Head of caudate nucleus (tissue), 42 donors: Measurements from ENCODE around the gene LRRC15.

Experiments used
- DNase-seq, 42 donors: peaks; one replicate each; pipeline versions ENCODE4 v3.0.0 to v3.0.0-alpha.2; 2020 to 2021; ENCODE audit warnings: mixed read lengths in 7 of 42
- intact Hi-C: fragments of 100-400 bp; cut with DNase I; formaldehyde crosslinking; loops from one replicate; pipeline ENCODE4 v1.15.0; 2022

The LRRC15 gene

DNA sequence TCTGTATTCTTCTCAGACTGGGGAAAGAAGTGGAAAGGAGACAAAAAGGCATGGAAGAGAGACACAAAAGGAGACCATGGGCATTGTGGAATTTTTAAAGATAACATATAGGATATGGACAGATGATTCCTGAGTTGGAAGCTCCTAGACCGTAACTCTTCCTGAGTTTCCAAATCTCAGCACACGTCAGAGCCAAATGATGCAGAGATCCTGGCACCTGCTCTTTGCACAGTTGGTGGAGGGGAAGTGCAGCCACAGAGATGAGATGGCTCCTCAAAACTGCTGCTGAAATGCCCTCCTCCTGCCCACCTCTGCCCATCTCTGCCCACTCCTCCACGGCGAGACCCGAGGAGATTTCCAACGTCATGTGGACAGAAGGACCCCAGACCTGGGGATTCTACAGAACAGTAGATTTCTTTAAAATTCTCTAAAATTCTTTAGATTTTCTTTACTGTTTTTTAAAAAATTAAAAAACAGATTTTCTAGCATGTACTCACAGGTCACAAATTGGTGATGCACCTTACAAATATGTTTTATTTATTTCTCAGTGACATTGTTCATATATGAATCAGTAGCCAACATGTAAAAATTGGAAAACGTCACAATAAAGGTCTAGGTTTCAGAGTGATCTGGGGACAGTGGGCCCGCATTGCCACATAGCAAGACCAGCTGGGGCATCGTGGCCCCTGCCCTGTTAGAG is 26.5 kb downstream of the LRRC15 start:
- intact Hi-C loops: no loop called here

DNA sequence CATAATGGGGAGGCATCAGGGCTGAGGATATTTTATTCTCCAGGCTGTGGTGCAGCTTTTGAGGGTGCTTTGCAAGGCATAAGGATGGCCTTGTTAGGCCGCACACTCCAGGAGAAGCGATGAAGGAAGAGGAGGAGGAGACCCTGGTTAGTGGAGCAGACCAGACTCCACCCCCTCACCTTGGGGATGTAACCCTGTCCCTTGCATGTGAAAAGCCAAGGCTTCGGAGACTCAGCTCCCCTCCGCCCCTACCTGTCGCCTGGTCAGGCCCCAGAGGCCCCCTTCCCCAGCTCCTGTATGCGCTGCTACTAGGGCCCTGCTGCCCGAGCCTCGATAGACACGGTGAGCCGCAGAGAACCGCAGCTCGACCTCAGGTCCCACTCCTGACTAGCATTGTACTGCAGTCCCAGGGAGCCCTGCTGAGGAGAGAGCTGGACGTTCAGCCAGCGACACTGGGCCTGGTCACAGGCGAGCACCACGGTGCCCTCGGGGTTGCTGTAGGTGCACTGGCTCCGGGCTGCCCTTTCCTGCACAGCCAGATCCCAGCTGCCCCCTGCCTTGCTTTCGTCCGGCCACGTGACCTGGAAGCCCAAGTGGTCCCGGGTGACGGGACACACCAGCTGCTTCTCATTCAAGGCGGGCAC is 28.7 kb downstream of the LRRC15 start:
- DNase-seq: no peak
- intact Hi-C loops: no loop called here

More for the DNA sequence above, 26.5 kb downstream of the LRRC15 start:
- DNase-seq: no peak

DNA sequence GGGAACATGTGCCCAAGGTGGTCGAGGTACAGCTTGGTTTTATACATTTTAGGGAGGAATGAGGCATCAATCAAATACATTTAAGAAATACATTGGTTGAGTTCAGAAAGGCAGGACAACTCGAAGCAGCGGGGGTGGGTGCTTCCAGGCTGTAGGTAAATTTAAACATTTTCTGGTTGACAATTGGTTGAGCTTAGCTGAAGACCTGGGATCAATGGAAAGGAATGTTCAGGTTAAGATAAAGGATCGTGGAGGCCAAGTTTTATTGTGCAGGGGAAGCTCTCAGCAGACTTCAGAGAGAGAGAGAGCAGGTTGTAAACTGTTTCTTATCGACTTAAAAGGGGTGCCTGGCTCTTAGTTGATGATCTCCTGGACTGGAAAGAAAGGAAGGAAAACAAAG is 29.7 kb downstream of the LRRC15 start:
- intact Hi-C loops: loop anchor here (10.0 kb wide), 1 partner anchor 255 kb away; no protein-coding TSS in a partner anchor
- DNase-seq: no peak

DNA sequence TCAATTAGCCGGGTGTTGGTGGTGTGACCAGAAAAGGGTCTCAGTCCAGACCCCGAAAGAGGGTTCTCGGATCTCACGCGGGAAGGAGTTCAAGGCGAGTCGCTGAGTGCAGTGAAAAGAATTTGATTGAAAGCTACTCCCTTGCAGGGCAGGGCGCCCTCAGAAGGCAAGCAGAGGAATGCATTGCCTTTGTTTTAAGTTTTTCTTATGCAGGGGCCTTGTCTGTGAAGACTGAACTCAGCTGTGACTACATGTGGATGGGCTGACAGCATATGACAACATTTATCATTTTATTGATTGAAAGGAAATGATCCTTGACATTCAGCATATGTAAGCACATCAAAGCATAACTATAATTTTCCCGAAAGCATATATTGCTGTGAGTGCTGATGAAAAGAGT is 30.2 kb downstream of the LRRC15 start:
- DNase-seq: no peak
- intact Hi-C loops: loop anchor here (10.0 kb wide), 1 partner anchor 255 kb away; no protein-coding TSS in a partner anchor

DNA sequence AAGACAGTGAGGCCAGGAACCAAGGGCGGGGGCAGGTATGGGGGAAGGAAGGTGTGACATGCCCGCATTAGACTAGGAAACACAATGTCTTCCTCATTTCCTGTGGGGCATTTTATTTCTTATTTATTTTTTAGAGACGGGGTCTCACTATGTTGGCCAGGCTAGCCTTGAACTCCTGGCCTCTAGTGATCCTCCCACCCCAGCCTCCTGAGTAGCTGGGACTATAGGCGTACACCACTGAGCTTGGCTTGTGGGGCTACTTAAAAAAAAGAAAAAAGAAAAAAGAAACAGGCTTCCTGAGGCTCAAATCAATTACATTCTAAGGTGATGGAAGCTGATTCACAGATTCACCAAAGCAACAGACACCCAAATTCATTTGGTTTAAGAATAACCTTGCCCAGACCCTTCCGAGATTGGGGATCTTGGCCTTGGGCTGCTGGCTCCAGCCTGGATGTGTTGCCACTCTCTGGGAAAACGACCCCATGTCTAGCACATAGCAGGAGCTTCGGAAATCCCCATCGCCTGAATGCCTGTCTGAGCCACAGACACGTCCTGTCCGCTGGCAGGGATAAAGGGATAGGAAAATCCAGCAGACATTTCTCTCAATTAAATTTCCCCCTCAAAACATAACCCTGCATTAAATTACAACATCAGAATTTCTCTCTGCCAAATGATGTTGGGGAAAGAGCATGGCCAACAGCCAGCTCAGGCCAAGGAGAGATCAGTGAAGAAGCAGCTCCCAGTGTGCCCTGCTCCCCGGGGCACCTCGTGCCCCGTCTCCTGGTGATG is 31.4 kb downstream of the LRRC15 start:
- intact Hi-C loops: loop anchor here (10.0 kb wide), 1 partner anchor 257 kb away; no protein-coding TSS in a partner anchor
- DNase-seq: no peak

DNA sequence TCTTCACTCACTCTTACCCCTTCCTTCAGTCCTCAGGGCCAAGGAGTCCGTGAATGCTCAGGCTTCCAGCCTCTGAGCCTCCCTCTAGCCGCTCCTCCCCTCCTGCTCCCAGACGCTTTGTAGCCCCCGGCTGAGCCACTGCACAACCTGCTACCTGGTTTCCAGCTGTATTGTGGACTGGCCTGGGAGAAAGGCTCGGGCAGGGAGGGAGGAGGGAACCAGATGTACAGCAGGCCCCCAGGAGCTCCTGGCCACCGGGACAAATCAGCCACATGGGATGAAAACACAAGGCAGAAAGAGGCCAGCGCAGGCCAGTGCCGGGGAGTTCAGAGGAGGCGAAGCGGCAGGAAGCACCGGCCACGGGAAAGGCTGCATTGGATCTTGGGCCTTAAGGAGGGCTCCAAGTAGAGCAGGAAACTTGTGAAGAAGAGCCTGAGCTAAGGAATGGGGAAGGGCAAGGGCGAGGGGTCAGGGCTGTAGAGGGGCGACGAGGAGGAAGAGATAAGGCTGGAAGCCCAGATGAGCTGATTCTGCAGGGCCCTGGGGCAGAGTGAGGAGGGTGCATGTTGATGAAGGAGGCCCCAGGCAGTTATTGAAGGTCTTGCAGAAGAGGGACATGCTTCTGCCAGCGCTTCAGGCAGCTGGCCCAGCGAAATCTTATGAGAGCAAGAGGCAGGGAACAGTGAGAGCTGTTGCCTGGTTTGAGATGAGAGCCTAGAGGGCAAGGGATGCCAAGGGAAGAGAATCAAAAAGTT is 32.8 kb downstream of the LRRC15 start:
- intact Hi-C loops: loop anchor here (10.0 kb wide), 1 partner anchor 258 kb away; no protein-coding TSS in a partner anchor
- DNase-seq: no peak

DNA sequence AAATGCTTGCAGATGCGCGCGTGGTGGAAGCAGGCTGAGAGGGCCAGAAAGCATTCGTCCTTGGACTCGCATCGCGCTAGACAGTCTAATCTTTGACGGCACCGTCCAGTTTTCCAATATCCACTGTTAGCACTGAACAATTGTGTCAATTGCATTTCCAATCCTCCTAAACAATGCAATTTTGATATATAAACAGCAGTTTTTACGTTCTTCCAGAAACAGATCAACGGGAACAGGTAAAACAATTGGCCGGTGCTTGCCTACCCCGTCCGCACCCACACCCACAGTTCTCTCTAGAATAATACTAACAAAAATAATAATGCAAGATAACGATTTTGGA is 35.6 kb downstream of the LRRC15 start:
- DNase-seq: no peak
- intact Hi-C loops: loop anchor here (2.0 to 10.0 kb wide), 2 partner anchors 71 to 261 kb away; no protein-coding TSS in a partner anchor

DNA sequence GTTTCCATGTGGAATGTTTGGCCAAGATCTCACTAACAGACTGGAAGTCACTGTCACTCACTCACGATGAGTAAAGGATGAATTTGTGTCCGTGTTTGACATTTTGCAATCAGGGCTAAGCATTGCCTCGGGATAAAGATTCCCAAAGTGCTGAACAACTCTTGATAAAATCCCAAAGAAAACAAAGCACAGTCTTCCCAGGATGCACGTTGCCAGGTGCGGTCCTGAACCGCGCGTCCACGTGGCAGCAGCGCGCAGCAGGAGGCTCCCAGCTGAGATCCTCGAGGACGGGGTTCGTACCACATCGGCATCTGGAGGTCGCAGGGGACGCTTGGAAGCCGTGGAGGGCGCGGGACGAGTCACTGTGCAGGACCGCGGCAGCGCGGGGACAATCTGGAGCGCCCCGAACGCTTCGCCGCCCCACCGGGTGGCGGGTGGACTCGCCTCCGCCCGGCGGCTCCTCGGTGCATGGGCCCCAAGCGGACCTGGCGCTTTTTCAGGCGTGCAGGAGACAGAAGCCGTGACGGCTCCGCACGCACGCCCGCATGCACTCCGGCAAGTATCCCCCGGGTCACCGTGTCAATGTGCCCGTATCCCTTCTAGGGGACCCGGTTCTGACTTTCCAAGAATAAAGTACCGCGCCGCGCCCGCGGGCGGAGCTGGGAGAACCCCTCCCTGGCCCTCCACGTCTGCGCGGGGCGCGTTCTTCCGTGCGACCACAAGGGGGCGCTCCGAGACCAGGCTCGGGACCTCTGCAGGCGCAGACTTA is 36.1 kb downstream of the LRRC15 start:
- peak; percentile 80 to 96 (median 92) for DNase-seq
- intact Hi-C loops: loop anchor here (2.0 to 10.0 kb wide), 2 partner anchors 71 to 261 kb away; no protein-coding TSS in a partner anchor

DNA sequence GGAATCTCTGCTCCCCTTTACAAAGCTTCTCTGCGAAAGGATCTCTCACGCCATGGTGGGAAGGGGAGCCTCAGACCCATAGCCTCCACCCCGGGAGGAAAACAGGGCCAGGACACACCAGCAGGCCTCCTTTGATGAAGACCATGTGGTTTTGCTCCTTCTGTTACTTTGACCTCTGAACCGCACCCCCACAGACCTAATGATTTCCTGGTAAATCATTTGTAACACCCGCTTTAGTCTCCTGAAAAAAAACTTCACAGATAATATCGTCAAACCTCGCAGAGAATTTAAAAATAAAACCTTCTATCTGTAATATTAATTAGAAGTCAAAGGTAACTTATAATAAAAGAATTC is 36.7 kb downstream of the LRRC15 start:
- no peak for DNase-seq
- intact Hi-C loops: loop anchor here (2.0 to 10.0 kb wide), 2 partner anchors 72 to 262 kb away; no protein-coding TSS in a partner anchor

DNA sequence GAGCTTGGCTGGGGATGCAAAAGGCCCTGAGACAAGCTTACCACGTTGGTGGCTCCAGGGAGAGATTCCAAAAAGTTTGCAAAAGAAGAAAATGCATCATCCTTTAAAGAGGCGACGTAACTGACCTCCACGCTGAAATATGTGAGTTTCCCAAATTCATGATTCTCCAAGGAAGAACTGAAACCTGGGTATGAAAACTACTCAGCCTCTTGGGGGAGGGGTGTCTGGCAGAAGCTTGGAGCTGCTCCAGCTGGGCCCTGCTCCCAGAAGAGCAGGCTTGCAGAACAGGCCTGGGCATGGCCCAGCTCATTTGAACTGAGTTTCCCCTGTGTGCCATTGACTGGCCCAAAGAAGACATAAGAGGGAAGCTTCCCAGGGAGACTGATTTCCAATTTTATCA is 39.0 kb downstream of the LRRC15 start:
- intact Hi-C loops: loop anchor here (10.0 kb wide), 1 partner anchor 264 kb away; no protein-coding TSS in a partner anchor
- peak in 38 of 42 donors; percentile 24 to 78 (median 52) for DNase-seq

DNA sequence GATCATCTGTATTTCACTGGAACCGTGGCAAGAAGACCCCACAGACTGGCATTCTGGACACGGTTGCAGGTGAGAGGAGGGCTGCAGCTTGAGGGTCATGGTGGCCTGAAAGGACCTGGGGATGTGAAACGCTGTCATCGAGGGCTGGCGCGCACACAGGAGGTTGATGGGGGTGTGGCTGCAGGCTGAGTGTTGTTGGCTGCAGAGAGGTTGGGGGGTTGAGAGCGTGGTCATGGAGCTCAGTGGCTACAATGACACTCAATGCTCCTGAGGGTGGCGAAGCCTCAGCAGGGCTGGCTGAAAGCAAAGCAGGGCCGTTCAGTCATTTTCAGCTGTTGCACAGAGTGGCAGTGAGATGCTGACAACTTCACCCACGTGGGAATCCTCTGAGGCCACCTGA is 39.4 kb downstream of the LRRC15 start:
- no peak for DNase-seq
- intact Hi-C loops: loop anchor here (10.0 kb wide), 1 partner anchor 265 kb away; no protein-coding TSS in a partner anchor

DNA sequence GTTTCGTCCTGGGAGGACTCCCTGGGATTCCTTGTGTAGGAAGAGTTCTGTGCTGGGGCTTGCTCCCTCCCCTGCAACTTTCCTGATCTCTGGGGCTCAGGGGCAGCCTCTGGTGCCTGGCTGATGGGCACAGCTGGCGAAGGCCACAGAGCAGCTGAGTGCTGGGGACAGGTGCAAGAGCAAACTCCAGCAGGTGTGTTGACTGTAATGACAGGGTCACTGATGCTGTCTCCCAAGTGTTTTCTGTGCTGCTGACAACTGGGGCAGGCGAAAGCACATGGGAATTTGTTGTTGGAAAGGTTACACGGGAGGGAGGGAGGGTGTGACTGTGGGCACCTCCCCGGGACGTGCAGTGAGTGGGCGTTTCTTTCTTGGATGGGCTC is 40.0 kb downstream of the LRRC15 start:
- no peak for DNase-seq
- intact Hi-C loops: no loop called here

DNA sequence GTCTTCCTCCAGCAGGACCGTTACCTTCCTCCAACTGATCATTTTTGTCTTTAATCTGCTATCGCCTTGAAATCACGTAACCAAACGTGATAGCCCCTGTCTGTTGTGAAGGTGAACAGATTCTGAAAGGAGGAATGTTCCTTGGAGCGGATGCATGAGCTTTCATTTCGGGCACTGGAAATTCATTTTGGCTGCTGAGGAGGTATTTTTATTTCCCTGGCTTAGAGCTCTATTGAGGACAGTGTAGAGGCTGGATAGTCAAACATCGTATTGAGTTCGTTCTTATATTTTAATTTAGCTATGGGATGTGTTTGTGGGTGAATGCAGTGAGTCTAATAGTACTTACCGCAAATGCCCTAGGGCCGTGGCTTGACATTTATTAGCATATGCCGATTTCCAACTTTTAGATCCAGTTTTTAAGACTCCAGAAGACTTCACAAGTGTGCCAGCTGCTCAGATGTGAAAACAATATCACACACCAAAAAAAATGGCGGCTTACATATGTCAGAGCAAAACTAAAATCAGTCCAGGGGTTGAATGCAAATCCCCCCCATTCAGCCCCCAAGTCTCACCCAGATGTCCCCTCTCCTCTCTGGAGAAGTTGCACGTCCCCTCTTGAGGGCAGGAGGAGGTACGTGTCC is 40.5 kb downstream of the LRRC15 start:
- DNase-seq: no peak
- intact Hi-C loops: no loop called here

DNA sequence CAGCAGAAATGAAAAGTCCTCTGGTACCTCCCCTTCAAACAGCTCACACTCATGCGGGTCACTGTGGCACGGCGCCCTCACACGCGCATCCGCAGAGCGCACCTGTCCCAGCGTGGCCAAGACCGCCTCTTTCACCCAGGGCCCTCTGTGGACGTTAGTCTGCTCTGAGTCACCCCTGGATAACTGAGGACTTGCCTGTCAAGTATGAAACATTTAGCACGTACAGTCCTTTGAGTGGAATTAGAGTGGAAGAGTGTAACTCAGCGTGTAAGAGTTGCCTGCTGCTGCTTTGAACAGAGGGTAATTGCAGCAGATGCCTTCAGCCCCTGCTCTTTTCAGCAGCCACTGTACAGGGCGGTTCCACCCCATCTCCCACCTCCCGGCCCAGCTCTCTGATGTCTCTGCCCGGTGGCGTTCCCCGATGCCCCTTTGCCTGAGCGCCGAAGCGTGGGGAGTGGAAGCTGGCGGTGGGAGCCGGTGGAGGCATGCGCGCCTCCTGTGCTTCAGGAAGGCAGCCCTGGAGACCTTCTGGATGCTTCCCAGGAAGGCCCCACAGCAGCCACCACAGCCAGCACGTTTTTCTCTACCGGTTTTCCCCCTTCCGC is 41.4 kb downstream of the LRRC15 start:
- DNase-seq: no peak
- intact Hi-C loops: no loop called here

DNA sequence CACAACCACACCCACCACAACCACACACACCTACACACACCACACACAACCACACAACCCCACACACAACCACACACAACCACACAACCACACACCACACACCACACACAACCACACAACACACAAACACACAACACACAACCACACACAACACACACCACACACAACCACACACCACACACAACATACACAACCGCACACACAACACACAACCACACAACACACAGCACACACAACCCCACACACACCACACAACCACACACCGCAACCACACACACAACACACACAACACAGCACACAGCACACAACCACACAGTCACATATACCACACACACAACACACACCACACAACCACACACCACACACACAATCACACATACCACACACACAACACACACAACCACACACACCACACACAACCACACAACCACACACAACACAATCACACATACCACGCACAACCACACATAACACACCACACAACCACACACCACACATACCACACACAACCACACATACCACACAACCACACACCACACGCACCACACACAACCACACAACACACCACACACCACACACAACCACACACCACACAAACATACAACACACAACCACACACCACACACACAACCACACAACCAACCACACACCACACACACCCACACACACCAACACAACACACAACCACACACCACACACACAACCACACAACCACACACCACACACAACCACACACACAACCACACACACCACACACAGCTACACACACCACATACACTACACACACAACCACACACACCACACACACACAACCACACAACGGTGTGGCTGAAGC is 42.1 kb downstream of the LRRC15 start:
- DNase-seq: no peak

DNA sequence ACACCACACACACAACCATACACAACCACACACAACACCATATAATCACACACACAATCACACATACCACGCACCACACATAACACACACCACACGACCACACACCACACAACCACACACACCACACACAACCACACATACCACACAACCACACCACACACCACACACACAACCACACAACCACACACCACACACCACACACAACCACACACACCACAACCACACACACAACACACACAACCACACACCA is 42.6 kb downstream of the LRRC15 start:
- no peak for DNase-seq
- intact Hi-C loops: no loop called here

More for the DNA sequence above, 42.1 kb downstream of the LRRC15 start:
- intact Hi-C loops: no loop called here
